ENCODE data around the gene S100A5.

S100A5 gene

GRCh38 chr1:153547560-153548551 lies 7.1 kb upstream of the S100A5 start:
- H3K4me1 ChIP-seq (ENCODE audit: control insufficient read depth, insufficient read depth, low read length, unreplicated experiment): peaks cover 57% of the 10 kb centered on the region
- no peaks in the 10 kb centered on the region for H3K79me2 ChIP-seq (ENCODE audit: control insufficient read depth, insufficient read depth, low read length, unreplicated experiment)
- H3K36me3 ChIP-seq (ENCODE audit: insufficient read depth, low read length): no peaks in the 10 kb centered on the region
- peak overlapping the region; percentile 77 for H3K27ac ChIP-seq (ENCODE audit: low read depth, low read length)
- no peaks in the 10 kb centered on the region for H3K27me3 ChIP-seq (ENCODE audit: insufficient read depth, low read length)
- H2AFZ ChIP-seq (ENCODE audit: low read length, unreplicated experiment): no peak overlapping the region
- no peak overlapping the region for H3K4me3 ChIP-seq (ENCODE audit: low read depth, low read length)

GRCh38 chr1:153546796-153547559 lies 6.2 kb upstream of the S100A5 start:
- no peaks in the 10 kb centered on the region for H3K27me3 ChIP-seq (ENCODE audit: insufficient read depth, low read length)
- no peak overlapping the region for H3K4me3 ChIP-seq (ENCODE audit: low read depth, low read length)
- no peaks in the 10 kb centered on the region for H3K79me2 ChIP-seq (ENCODE audit: control insufficient read depth, insufficient read depth, low read length, unreplicated experiment)
- H2AFZ ChIP-seq (ENCODE audit: low read length, unreplicated experiment): no peak overlapping the region
- H3K27ac ChIP-seq (ENCODE audit: low read depth, low read length): no peak overlapping the region
- no peaks in the 10 kb centered on the region for H3K36me3 ChIP-seq (ENCODE audit: insufficient read depth, low read length)
- peaks cover 56% of the 10 kb centered on the region for H3K4me1 ChIP-seq (ENCODE audit: control insufficient read depth, insufficient read depth, low read length, unreplicated experiment)

- Histone ChIP-seq H3K27me3 (ENCODE audit: insufficient read depth, low read length) (no peaks in the 10 kb centered on the region), H3K27ac (ENCODE audit: low read depth, low read length) (no peak overlapping the region), H2AFZ (ENCODE audit: low read length, unreplicated experiment) (no peak overlapping the region), H3K36me3 (ENCODE audit: insufficient read depth, low read length) (no peaks in the 10 kb centered on the region), H3K79me2 (ENCODE audit: control insufficient read depth, insufficient read depth, low read length, unreplicated experiment) (no peaks in the 10 kb centered on the region), H3K4me1 (ENCODE audit: control insufficient read depth, insufficient read depth, low read length, unreplicated experiment) (peaks cover 56% of the 10 kb centered on the region), H3K4me3 (ENCODE audit: low read depth, low read length) (no peak overlapping the region)
These were observed 5.6 kb upstream of the S100A5 start for GRCh38 chr1:153546371-153546770.

- Histone ChIP-seq H2AFZ (ENCODE audit: low read length, unreplicated experiment) (peak within 1 kb of the TSS; percentile 67), H3K4me3 (ENCODE audit: low read depth, low read length) (peak within 1 kb of the TSS; percentile 64), H3K4me1 (ENCODE audit: control insufficient read depth, insufficient read depth, low read length, unreplicated experiment) (peaks cover 63% of the 10 kb centered on the region)
These were observed 4.6 kb upstream of the S100A5 start, which contains the start of gene S100A4 for GRCh38 chr1:153545067-153546055. Gene S100A4 (minus strand): TSS chr1:153545806. CDS start chr1:153544794, 1,012 bp downstream.

GRCh38 chr1:153544453-153545066 lies 3.8 kb upstream of the S100A5 start:
- peaks cover 55% of the 10 kb centered on the region for H3K4me1 ChIP-seq (ENCODE audit: control insufficient read depth, insufficient read depth, low read length, unreplicated experiment)
- peak overlapping the region; percentile 49; the same call in 1 of the 2 replicates for H3K27ac ChIP-seq (ENCODE audit: low read depth, low read length)
- H3K79me2 ChIP-seq (ENCODE audit: control insufficient read depth, insufficient read depth, low read length, unreplicated experiment): no peaks in the 10 kb centered on the region
- no peaks in the 10 kb centered on the region for H3K36me3 ChIP-seq (ENCODE audit: insufficient read depth, low read length)
- no peaks in the 10 kb centered on the region for H3K27me3 ChIP-seq (ENCODE audit: insufficient read depth, low read length)
- peak overlapping the region; percentile 67 for H2AFZ ChIP-seq (ENCODE audit: low read length, unreplicated experiment)
- H3K4me3 ChIP-seq (ENCODE audit: low read depth, low read length): peak overlapping the region; percentile 64

More at GRCh38 chr1:153545067-153546055, 4.6 kb upstream of the S100A5 start, which contains the start of gene S100A4:
- Histone ChIP-seq H3K36me3 (ENCODE audit: insufficient read depth, low read length) (no peaks in the 10 kb centered on the region), H3K27me3 (ENCODE audit: insufficient read depth, low read length) (no peaks in the 10 kb centered on the region), H3K79me2 (ENCODE audit: control insufficient read depth, insufficient read depth, low read length, unreplicated experiment) (no peaks in the 10 kb centered on the region), H3K27ac (ENCODE audit: low read depth, low read length) (peak within 1 kb of the TSS; percentile 50)

GRCh38 chr1:153543736-153544135 lies 3.0 kb upstream of the S100A5 start:
- peak overlapping the region; percentile 64; the same call in 1 of the 2 replicates for H3K4me3 ChIP-seq (ENCODE audit: low read depth, low read length)

GRCh38 chr1:153542956-153543711 lies 2.4 kb upstream of the S100A5 start:
- Histone ChIP-seq H3K79me2 (ENCODE audit: control insufficient read depth, insufficient read depth, low read length, unreplicated experiment) (no peaks in the 10 kb centered on the region), H3K36me3 (ENCODE audit: insufficient read depth, low read length) (no peaks in the 10 kb centered on the region), H3K27ac (ENCODE audit: low read depth, low read length) (no peak overlapping the region), H3K4me3 (ENCODE audit: low read depth, low read length) (no peak overlapping the region), H3K27me3 (ENCODE audit: insufficient read depth, low read length) (no peaks in the 10 kb centered on the region), H3K4me1 (ENCODE audit: control insufficient read depth, insufficient read depth, low read length, unreplicated experiment) (peaks cover 40% of the 10 kb centered on the region), H2AFZ (ENCODE audit: low read length, unreplicated experiment) (no peak overlapping the region)

More at GRCh38 chr1:153543736-153544135, 3.0 kb upstream of the S100A5 start:
- H3K27me3 ChIP-seq (ENCODE audit: insufficient read depth, low read length): no peaks in the 10 kb centered on the region
- H3K27ac ChIP-seq (ENCODE audit: low read depth, low read length): no peak overlapping the region
- no peaks in the 10 kb centered on the region for H3K36me3 ChIP-seq (ENCODE audit: insufficient read depth, low read length)
- no peak overlapping the region for H2AFZ ChIP-seq (ENCODE audit: low read length, unreplicated experiment)
- H3K4me1 ChIP-seq (ENCODE audit: control insufficient read depth, insufficient read depth, low read length, unreplicated experiment): peaks cover 46% of the 10 kb centered on the region
- H3K79me2 ChIP-seq (ENCODE audit: control insufficient read depth, insufficient read depth, low read length, unreplicated experiment): no peaks in the 10 kb centered on the region

GRCh38 chr1:153541641-153542590 lies 1.2 kb upstream of the S100A5 start:
- Histone ChIP-seq H3K27ac (ENCODE audit: low read depth, low read length) (no peak overlapping the region), H3K4me1 (ENCODE audit: control insufficient read depth, insufficient read depth, low read length, unreplicated experiment) (peaks cover 37% of the 10 kb centered on the region)

More at GRCh38 chr1:153541641-153542590, 1.2 kb upstream of the S100A5 start:
- Histone ChIP-seq H3K36me3 (ENCODE audit: insufficient read depth, low read length) (no peaks in the 10 kb centered on the region), H3K4me3 (ENCODE audit: low read depth, low read length) (no peak overlapping the region), H3K79me2 (ENCODE audit: control insufficient read depth, insufficient read depth, low read length, unreplicated experiment) (no peaks in the 10 kb centered on the region), H3K27me3 (ENCODE audit: insufficient read depth, low read length) (no peaks in the 10 kb centered on the region), H2AFZ (ENCODE audit: low read length, unreplicated experiment) (no peak overlapping the region)
